Motor neuron (in vitro differentiated cells): ENCODE results near the gene OBSCN. TPM values are rescaled to one million over a fixed set of nuclear protein-coding genes. Genes with fewer than 3 reads are reported as not detected.

ENCODE experiments used
- ATAC-seq, 8 experiments: fragments of 200-7000 bp; cut with Tn5 transposase; replicated peaks in 6 of 8; 2 replicates each; pipeline ENCODE4 v1.8.0; 2021; ENCODE audit warnings: mild to moderate bottlenecking in 8 of 8, moderate library complexity in 8 of 8
- H3K27ac ChIP-seq, 2 donors: fragments of 250-450 bp; sonication (Bioruptor Pico); 2 replicates each; pipeline ENCODE4 v1.9.0; 2021; ENCODE audit warnings: antibody characterized with exemption in 2 of 2, mild to moderate bottlenecking in 2 of 2, moderate library complexity in 1 of 2
- H3K4me1 ChIP-seq, 2 donors: fragments of 250-450 bp; sonication (Bioruptor Pico); replicated peaks in 1 of 2; 2 replicates each; pipeline ENCODE4 v1.6.1; 2021; ENCODE audit warnings: antibody characterized with exemption in 2 of 2, mild to moderate bottlenecking in 2 of 2, moderate library complexity in 1 of 2
- H3K4me3 ChIP-seq, 5 donors: fragments of 250-450 bp; sonication (Bioruptor Pico); 2 replicates each; pipeline ENCODE4 v1.9.0; 2021; ENCODE audit warnings: antibody characterized with exemption in 5 of 5, mild to moderate bottlenecking in 5 of 5, moderate library complexity in 4 of 5
- WGBS, 10 experiments: fragments of 450-650 bp; shearing (Covaris generic); methylation state at CpG; one replicate each; pipeline ENCODE4 v1.0.0; 2022; 5-methylcytosine and 5-hydroxymethylcytosine counted together
- in situ Hi-C, 9 experiments: fragments of 400-800 bp; cut with MboI; loops; one replicate each; pipeline ENCODE4 v1.15.0; 2021; ENCODE audit warnings: low sequenced_read_pairs in 9 of 9, low pct_unique_long_range_greater_than_20kb in 2 of 9; ENCODE audit not compliant: unreplicated experiment in 9 of 9
- total RNA-seq, 8 experiments: library from RNA; unstranded; fragments of 300-600 nt; gene quantifications; 2 replicates each; pipeline versions ENCODE4 v1.2.3 to v1.2.4, GENCODE V29; 2022

OBSCN gene
- total RNA-seq, 8 experiments from 2014 or later, result 2.7 to 38.5 (median 16.2) TPM

DNA sequence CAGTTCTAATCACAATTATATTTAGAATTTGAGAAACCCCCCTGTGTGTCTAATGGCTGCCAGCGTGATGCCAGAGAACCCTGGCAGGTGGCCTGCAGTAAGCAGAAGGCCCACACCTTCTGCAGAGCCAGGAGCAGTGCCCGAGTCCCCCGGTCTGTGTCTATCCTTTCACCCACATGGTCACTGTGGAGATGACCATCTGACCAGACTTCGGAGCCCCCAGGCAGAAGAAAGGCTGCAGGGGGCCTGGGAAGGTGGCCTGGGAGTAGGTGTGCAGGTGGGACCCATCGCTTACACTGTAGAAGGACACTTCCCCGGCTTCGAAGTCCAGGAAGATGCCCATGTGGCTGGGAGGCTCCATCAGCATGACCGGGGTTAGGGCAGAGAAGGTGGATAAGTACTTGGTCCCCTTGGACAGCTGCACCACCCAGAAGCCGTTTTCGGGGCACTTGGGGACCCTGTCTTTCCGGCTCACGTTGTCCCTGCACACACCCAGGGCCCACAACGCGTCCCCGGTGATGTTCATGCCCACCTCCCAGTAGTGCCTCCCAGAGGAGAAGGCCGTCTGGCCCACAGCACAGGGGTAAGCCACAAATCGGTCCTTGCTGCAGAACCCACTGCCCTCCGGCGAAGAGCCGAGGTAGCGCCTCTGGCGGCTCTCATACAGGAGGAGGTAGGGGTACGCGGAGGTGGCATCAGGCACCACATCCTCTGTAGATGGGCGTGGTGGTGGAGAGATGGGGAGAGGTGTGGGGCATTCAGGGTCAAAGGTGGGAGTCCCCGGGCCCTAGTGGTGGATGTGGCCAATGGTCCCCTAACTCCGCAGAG lies 200.4 kb downstream of the OBSCN start:
- WGBS, 10 experiments, result 40 to 100% (median 97%) methylated on average over 1 to 15 of the region's 27 CpGs
- no peak overlapping the region for H3K27ac ChIP-seq
- ATAC-seq, result no peak
- peak overlapping the region in 3 of 5 donors; percentile 90 to 93 (median 92) for H3K4me3 ChIP-seq
- peaks cover 23 to 25% of the 10 kb centered on the region in 2 donors for H3K4me1 ChIP-seq
- in situ Hi-C loops, result no loop called here

- no peak for ATAC-seq
- WGBS, 10 experiments, result 83 to 100% (median 100%) methylated on average over 2 to 4 of the region's 19 CpGs; no CpG with 5 or more reads in 5 of the 10 experiments
- no peak overlapping the region for H3K27ac ChIP-seq
- in situ Hi-C loops, result no loop called here
- H3K4me1 ChIP-seq, result peaks cover 21 to 24% of the 10 kb centered on the region in 2 donors
- no peak overlapping the region for H3K4me3 ChIP-seq
Observed at GRCh38 chr1:228408869-228409805, 201.3 kb downstream of the OBSCN start.

DNA sequence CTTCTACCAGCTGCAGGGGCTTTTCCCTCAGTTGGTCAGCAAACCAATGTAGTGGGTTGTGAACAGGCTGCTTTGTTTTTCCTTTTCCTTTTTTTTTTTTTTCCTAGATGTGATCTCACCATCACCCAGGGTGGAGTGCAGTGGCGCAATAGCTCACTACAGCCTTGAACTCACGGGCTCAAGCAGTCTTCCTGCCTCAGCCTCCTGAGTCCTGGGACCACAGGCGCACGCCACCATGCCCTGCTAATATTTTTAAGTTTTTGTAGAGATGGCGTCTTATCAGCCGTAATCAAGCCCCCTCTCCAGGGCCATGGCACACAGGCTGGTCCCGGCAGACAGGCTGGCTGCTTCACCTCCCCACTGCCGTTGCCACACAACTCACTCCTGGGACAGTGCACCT lies 202.2 kb downstream of the OBSCN start:
- no peak for ATAC-seq
- Histone ChIP-seq H3K4me1 (peaks cover 12 to 15% of the 10 kb centered on the region in 2 donors), H3K4me3 (no peak overlapping the region), H3K27ac (no peak overlapping the region)
- 80 to 100% (median 86%) methylated on average over 4 to 6 of the region's 8 CpGs; no CpG with 5 or more reads in 6 of the 10 experiments for WGBS, 10 experiments
- in situ Hi-C loops, result no loop called here

GRCh38 chr1:228410671-228411070 lies 202.8 kb downstream of the OBSCN start:
- peaks cover 10% of the 10 kb centered on the region in 2 donors for H3K4me1 ChIP-seq
- H3K4me3 ChIP-seq, result no peak overlapping the region
- no peak for ATAC-seq
- 80 to 100% (median 93%) methylated on average over 2 to 5 of the region's 11 CpGs; no CpG with 5 or more reads in 5 of the 10 experiments for WGBS, 10 experiments
- H3K27ac ChIP-seq, result no peak overlapping the region
- in situ Hi-C loops, result no loop called here

GRCh38 chr1:228411121-228411520 lies 203.3 kb downstream of the OBSCN start:
- WGBS, 10 experiments, result 96 to 100% (median 100%) methylated on average over 1 to 4 of the region's 5 CpGs; no CpG with 5 or more reads in 5 of the 10 experiments
- Histone ChIP-seq H3K27ac (no peak overlapping the region), H3K4me3 (no peak overlapping the region), H3K4me1 (peaks cover 10 to 13% of the 10 kb centered on the region in 2 donors)
- no peak for ATAC-seq
- in situ Hi-C loops, result no loop called here

DNA sequence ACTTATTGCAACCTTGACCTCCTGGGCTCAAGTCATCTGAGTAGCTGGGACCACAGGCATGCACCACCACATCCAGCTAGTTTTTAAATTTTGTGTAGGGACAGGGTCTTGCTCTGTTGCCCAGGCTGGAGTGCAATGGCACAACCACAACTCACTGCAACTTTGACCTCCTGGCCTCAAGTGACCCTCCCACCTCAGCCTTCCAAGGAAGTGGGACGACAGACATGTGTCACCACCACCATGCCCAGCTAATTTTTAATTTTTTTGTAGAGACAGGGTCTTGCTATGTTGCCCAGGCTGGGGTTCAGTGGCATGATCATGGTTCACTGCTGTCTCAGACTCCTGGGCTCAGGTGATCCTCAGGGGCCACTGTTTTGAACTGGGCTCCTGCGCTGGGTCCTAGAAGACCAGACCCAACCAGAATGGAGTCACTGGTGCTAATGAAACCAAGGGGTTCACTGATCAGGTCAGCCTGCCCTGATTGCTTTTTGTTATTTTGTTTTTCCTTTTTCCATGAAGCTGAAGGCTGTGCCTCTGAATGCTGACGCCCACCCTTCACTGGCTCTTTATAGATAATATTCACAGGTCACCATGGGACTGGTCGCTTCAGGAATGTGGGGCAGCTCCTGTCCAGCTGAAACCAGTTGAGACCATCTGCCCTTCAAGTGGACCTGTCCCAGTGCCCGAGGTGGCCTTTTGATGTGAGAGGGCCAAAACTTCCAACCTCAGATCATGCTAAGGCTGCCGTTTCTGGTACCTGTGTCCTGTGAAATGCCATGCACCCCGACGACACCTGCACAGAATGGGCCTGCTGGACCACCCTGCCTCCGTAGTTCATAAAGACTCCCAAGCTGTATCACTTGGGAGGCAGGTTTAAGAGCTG lies 203.9 kb downstream of the OBSCN start:
- no peak overlapping the region for H3K4me3 ChIP-seq
- no peak overlapping the region for H3K27ac ChIP-seq
- in situ Hi-C loops, result no loop called here
- H3K4me1 ChIP-seq, result peaks cover 10 to 18% of the 10 kb centered on the region in 2 donors
- 40 to 100% (median 96%) methylated on average over 1 to 9 of the region's 9 CpGs; no CpG with 5 or more reads in 1 of the 10 experiments for WGBS, 10 experiments
- ATAC-seq, result no peak

- no peak overlapping the region for H3K4me3 ChIP-seq
- WGBS, 10 experiments, result 80 to 100% (median 91%) methylated on average over 1 to 10 of the region's 10 CpGs; no CpG with 5 or more reads in 2 of the 10 experiments
- H3K4me1 ChIP-seq, result peaks cover 8 to 14% of the 10 kb centered on the region in 2 donors
- no peak for ATAC-seq
- in situ Hi-C loops, result no loop called here
- H3K27ac ChIP-seq, result no peak overlapping the region
Observed at GRCh38 chr1:228413241-228414010, 205.6 kb downstream of the OBSCN start.

GRCh38 chr1:228414511-228415211 lies 206.8 kb downstream of the OBSCN start:
- in situ Hi-C loops, result no loop called here
- Histone ChIP-seq H3K27ac (no peak overlapping the region), H3K4me3 (no peak overlapping the region), H3K4me1 (peaks cover 8 to 13% of the 10 kb centered on the region in 2 donors)
- 60 to 87% (median 77%) methylated on average over 1 to 10 of the region's 25 CpGs; no CpG with 5 or more reads in 5 of the 10 experiments for WGBS, 10 experiments
- ATAC-seq, result no peak

GRCh38 chr1:228415221-228415620 lies 207.4 kb downstream of the OBSCN start:
- no peak overlapping the region for H3K4me3 ChIP-seq
- ATAC-seq, result no peak
- 70 to 100% methylated on average over 1 to 2 of the region's 7 CpGs; no CpG with 5 or more reads in 8 of the 10 experiments for WGBS, 10 experiments
- peaks cover 8 to 13% of the 10 kb centered on the region in 2 donors for H3K4me1 ChIP-seq
- no peak overlapping the region for H3K27ac ChIP-seq
- in situ Hi-C loops, result no loop called here

DNA sequence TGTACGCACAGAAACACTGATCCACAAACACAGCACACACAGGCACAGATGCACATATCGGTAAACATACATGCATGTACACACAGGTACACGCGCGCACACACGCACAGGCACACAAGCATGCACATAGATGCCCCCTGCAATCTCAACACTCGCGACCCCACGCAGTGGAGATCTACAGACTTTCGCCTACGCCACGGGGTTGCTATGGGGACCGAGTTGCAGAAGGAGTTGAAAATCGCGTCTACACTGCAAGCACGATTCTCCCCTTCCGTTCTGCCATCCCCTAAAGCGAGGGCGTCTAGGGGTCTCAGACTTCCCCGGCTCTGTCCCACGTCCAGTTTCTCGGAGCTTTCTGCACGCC lies 208.0 kb downstream of the OBSCN start:
- peak in 3 of 8 experiments; percentile 2 to 32 (median 30) for ATAC-seq
- in situ Hi-C loops, result no loop called here
- WGBS, 10 experiments, result 7 to 100% (median 50%) methylated on average over 1 to 16 of the region's 23 CpGs; no CpG with 5 or more reads in 4 of the 10 experiments
- peaks cover 8 to 13% of the 10 kb centered on the region in 2 donors for H3K4me1 ChIP-seq
- H3K4me3 ChIP-seq, result peak overlapping the region; percentile 15 to 35 (median 29)
- H3K27ac ChIP-seq, result no peak overlapping the region

DNA sequence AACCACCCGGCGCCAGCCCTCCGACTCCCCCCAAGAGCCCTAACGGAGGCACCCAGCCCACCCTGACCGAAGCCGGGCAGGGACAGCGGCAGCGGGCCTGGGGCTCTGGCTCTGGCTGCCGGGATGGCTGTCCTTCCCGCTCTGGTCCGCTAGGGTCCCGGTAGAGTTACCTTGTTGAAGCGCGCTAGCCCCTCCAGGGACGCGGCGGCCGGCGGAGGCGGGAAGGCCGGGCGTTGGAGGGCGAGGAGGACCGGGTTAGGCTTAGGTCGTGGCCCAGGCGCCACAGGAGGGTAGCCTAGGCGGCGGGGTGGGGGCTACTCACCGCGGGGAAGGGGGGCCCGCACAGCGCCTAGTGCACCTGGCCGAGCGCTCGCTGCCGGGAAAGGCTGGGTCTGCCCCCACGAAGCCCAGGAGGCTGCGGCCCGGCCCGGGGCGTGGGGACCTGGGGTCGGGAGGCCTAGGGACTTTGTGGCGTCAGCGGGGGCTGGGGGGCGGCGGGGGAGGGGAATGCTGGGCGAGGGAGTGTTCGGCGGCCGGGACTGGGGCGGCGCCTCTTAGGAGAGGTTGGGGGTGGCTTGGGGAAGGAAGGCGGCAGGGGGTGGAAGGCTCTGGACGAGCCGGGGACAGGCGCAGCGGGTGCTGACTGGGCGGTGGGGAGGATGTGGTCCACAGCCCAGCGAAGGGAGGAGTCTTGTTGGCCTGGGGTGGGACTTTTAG lies 208.5 kb downstream of the OBSCN start, which contains the start of gene TRIM17:
Gene TRIM17, minus strand, starts transcription at position 645 of the 717 bp plus-strand sequence. CDS start 1,789 bp downstream, outside the sequence.
- in situ Hi-C loops, result no loop called here
- peaks cover 8 to 13% of the 10 kb centered on the region in 2 donors for H3K4me1 ChIP-seq
- WGBS, 10 experiments, result 6 to 20% methylated on average over 3 to 12 of the region's 59 CpGs; no CpG with 5 or more reads in 8 of the 10 experiments
- H3K4me3 ChIP-seq, result peak within 1 kb of the TSS; percentile 15 to 35 (median 29)
- peak; percentile 71 to 88 (median 80) for ATAC-seq
- no peak within 1 kb of the TSS for H3K27ac ChIP-seq
